SK-N-SH (cell line): Measurements from ENCODE around the gene WDR27.

Source experiments
- JUND ChIP-seq: IDR thresholded peaks from 2 replicates; pipeline ENCODE4 v1.4.0; 2012
- MXI1 ChIP-seq: IDR thresholded peaks from 2 replicates; pipeline ENCODE4 v1.6.1; 2012; ENCODE audit warnings: mild to moderate bottlenecking, low read depth, low read length, improper control_type of control experiment
- POLR2AphosphoS5 ChIP-seq: IDR thresholded peaks from 2 replicates; pipeline ENCODE4 v1.6.1; 2012; ENCODE audit warnings: low read depth, low read length
- SMC3 ChIP-seq: IDR thresholded peaks from 2 replicates; pipeline ENCODE4 v1.6.1; 2012; ENCODE audit warnings: low read depth, low read length, improper control_type of control experiment
- TCF12 ChIP-seq: IDR thresholded peaks from 2 replicates; pipeline ENCODE4 v1.4.0; 2012
- TF ChIP-seq, protein P1 (sequence below): fragments of 200-600 bp; sonication (generic); IDR thresholded peaks from 2 replicates; pipeline ENCODE4 v1.6.1; 2017; ENCODE audit warnings: antibody characterized with exemption, mild to moderate bottlenecking, moderate library complexity
- TF ChIP-seq, protein P2 (sequence below): fragments of 150-350 bp; IDR thresholded peaks from 2 replicates; pipeline ENCODE4 v1.6.1; 2017; ENCODE audit warnings: antibody characterized with exemption, low read length, low read depth, borderline replicate concordance
- TF ChIP-seq, protein P3 (sequence below): IDR thresholded peaks from 2 replicates; pipeline ENCODE4 v1.6.1; 2012; ENCODE audit warnings: mild to moderate bottlenecking, low read depth, low read length, moderate library complexity

DNA sequence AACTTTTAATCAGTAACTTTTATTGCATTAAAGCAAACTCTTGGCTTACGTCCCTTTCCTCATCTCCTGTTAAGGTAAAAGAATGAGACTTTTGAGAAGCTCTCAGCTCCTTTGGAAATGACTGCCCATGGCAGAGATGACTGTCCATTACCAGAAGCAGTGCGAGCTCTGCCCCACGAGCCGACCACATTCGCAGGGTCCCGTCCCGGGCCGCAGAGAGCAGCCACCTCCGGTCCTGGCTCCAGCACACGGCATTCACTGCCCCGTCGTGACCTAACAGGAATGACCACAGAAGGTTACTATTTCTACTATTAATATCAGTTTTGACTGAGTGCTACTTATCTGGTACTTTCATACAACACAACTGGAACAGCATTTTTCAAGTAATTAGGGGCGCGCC, 63.4 kb downstream of the WDR27 start:
- TF ChIP-seq, protein P1, sequence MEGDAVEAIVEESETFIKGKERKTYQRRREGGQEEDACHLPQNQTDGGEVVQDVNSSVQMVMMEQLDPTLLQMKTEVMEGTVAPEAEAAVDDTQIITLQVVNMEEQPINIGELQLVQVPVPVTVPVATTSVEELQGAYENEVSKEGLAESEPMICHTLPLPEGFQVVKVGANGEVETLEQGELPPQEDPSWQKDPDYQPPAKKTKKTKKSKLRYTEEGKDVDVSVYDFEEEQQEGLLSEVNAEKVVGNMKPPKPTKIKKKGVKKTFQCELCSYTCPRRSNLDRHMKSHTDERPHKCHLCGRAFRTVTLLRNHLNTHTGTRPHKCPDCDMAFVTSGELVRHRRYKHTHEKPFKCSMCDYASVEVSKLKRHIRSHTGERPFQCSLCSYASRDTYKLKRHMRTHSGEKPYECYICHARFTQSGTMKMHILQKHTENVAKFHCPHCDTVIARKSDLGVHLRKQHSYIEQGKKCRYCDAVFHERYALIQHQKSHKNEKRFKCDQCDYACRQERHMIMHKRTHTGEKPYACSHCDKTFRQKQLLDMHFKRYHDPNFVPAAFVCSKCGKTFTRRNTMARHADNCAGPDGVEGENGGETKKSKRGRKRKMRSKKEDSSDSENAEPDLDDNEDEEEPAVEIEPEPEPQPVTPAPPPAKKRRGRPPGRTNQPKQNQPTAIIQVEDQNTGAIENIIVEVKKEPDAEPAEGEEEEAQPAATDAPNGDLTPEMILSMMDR = no peak
- TF ChIP-seq SMC3 (no peak), POLR2AphosphoS5 (no peak), JUND (no peak), MXI1 (no peak), TCF12 (no peak)
- TF ChIP-seq, protein P2, sequence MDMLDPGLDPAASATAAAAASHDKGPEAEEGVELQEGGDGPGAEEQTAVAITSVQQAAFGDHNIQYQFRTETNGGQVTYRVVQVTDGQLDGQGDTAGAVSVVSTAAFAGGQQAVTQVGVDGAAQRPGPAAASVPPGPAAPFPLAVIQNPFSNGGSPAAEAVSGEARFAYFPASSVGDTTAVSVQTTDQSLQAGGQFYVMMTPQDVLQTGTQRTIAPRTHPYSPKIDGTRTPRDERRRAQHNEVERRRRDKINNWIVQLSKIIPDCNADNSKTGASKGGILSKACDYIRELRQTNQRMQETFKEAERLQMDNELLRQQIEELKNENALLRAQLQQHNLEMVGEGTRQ = no peak
- TF ChIP-seq, protein P3, sequence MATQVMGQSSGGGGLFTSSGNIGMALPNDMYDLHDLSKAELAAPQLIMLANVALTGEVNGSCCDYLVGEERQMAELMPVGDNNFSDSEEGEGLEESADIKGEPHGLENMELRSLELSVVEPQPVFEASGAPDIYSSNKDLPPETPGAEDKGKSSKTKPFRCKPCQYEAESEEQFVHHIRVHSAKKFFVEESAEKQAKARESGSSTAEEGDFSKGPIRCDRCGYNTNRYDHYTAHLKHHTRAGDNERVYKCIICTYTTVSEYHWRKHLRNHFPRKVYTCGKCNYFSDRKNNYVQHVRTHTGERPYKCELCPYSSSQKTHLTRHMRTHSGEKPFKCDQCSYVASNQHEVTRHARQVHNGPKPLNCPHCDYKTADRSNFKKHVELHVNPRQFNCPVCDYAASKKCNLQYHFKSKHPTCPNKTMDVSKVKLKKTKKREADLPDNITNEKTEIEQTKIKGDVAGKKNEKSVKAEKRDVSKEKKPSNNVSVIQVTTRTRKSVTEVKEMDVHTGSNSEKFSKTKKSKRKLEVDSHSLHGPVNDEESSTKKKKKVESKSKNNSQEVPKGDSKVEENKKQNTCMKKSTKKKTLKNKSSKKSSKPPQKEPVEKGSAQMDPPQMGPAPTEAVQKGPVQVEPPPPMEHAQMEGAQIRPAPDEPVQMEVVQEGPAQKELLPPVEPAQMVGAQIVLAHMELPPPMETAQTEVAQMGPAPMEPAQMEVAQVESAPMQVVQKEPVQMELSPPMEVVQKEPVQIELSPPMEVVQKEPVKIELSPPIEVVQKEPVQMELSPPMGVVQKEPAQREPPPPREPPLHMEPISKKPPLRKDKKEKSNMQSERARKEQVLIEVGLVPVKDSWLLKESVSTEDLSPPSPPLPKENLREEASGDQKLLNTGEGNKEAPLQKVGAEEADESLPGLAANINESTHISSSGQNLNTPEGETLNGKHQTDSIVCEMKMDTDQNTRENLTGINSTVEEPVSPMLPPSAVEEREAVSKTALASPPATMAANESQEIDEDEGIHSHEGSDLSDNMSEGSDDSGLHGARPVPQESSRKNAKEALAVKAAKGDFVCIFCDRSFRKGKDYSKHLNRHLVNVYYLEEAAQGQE = no peak
